ENCODE measurements around the gene EEPD1. TPM values are rescaled to one million over a fixed set of nuclear protein-coding genes. Genes with fewer than 3 reads are reported as not detected.

Gene EEPD1
- total and polyA plus RNA-seq, 4 donors = 2.3 to 12.3 (median 7.1) TPM

- peaks cover 4 to 20% (median 5%) of the 10 kb centered on the region in 4 donors for H3K4me1 ChIP-seq (ENCODE audit: control insufficient read depth in 4 of 4, insufficient read depth in 4 of 4, low read length in 3 of 4)
- WGBS = 89% methylated on average over 19 of the region's 19 CpGs
These were observed 131.5 kb downstream of the EEPD1 start for GRCh38 chr7:36284456-36285090.

GRCh38 chr7:36285276-36285675 lies 132.2 kb downstream of the EEPD1 start:
- Histone ChIP-seq H3K4me1 (ENCODE audit: control insufficient read depth in 4 of 4, insufficient read depth in 4 of 4, low read length in 3 of 4) (peaks cover 6 to 25% (median 10%) of the 10 kb centered on the region in 4 donors), H3K9ac (ENCODE audit: low read depth in 1 of 2, low read length in 2 of 2) (no peak overlapping the region), H3K27ac (ENCODE audit: low read depth in 1 of 2, low read length in 2 of 2) (no peak overlapping the region), H3K36me3 (ENCODE audit: control insufficient read depth in 4 of 4, insufficient read depth in 3 of 4, low read depth in 1 of 4, low read length in 3 of 4) (peaks cover 0 to 3% (median 0%) of the 10 kb centered on the region in 4 donors), H3K27me3 (ENCODE audit: control insufficient read depth in 4 of 4, insufficient read depth in 4 of 4, low read length in 3 of 4) (no peaks in the 10 kb centered on the region), H3K9me3 (ENCODE audit: control insufficient read depth in 4 of 4, low read length in 3 of 4) (no peaks in the 10 kb centered on the region), H3K4me3 (ENCODE audit: low read depth in 1 of 3, low read length in 3 of 3) (no peak overlapping the region)
- no peak for DNase-seq (ENCODE audit: low spot score)
- WGBS = 76% methylated on average over 9 of the region's 9 CpGs
- TF ChIP-seq REST (IDR thresholded peaks at IDR 0.05) (peak; percentile 95), FOXA2 (IDR thresholded peaks at IDR 0.05) (no peak), RXRA (IDR thresholded peaks at IDR 0.05) (no peak)

More at GRCh38 chr7:36284456-36285090, 131.5 kb downstream of the EEPD1 start:
- Histone ChIP-seq H3K4me3 (ENCODE audit: low read depth in 1 of 3, low read length in 3 of 3) (no peak overlapping the region), H3K9ac (ENCODE audit: low read depth in 1 of 2, low read length in 2 of 2) (no peak overlapping the region), H3K27ac (ENCODE audit: low read depth in 1 of 2, low read length in 2 of 2) (peak overlapping the region in 1 of 2 donors; percentile 19), H3K9me3 (ENCODE audit: control insufficient read depth in 4 of 4, low read length in 3 of 4) (no peaks in the 10 kb centered on the region), H3K36me3 (ENCODE audit: control insufficient read depth in 4 of 4, insufficient read depth in 3 of 4, low read depth in 1 of 4, low read length in 3 of 4) (peaks cover 0 to 3% (median 0%) of the 10 kb centered on the region in 4 donors), H3K27me3 (ENCODE audit: control insufficient read depth in 4 of 4, insufficient read depth in 4 of 4, low read length in 3 of 4) (no peaks in the 10 kb centered on the region)
- no peak for TF ChIP-seq FOXA2 (IDR thresholded peaks at IDR 0.05)
- TF ChIP-seq NR2F2 (IDR thresholded peaks at IDR 0.05) = no peak
- TF ChIP-seq GABPA (IDR thresholded peaks at IDR 0.05 in 1 of 2, conservative IDR thresholded peaks at IDR 0.05 in 1 of 2) = no peak
- TF ChIP-seq HNF4G (IDR thresholded peaks at IDR 0.05) = no peak
- TF ChIP-seq ZBTB33 (IDR thresholded peaks at IDR 0.05) = no peak
- no peak for DNase-seq (ENCODE audit: low spot score)

- WGBS = 79% methylated on average over 2 of the region's 2 CpGs
- H3K27ac ChIP-seq (ENCODE audit: low read depth in 1 of 2, low read length in 2 of 2) = no peak overlapping the region
- H3K4me3 ChIP-seq (ENCODE audit: low read depth in 1 of 3, low read length in 3 of 3) = no peak overlapping the region
- no peaks in the 10 kb centered on the region for H3K27me3 ChIP-seq (ENCODE audit: control insufficient read depth in 4 of 4, insufficient read depth in 4 of 4, low read length in 3 of 4)
- no peak for DNase-seq (ENCODE audit: low spot score)
- peaks cover 4 to 31% (median 17%) of the 10 kb centered on the region in 4 donors for H3K4me1 ChIP-seq (ENCODE audit: control insufficient read depth in 4 of 4, insufficient read depth in 4 of 4, low read length in 3 of 4)
- TF ChIP-seq FOXA2 (IDR thresholded peaks at IDR 0.05) (no peak), HNF4G (IDR thresholded peaks at IDR 0.05) (no peak), JUND (IDR thresholded peaks at IDR 0.05) (no peak), EGR1 (IDR thresholded peaks at IDR 0.05; ENCODE audit: low read depth in 2 of 2) (no peak), ATF3 (IDR thresholded peaks at IDR 0.05) (no peak), YY1 (IDR thresholded peaks at IDR 0.05) (no peak), GABPA (IDR thresholded peaks at IDR 0.05 in 1 of 2, conservative IDR thresholded peaks at IDR 0.05 in 1 of 2) (no peak), SP1 (IDR thresholded peaks at IDR 0.05) (no peak)
- no peak overlapping the region for H3K9ac ChIP-seq (ENCODE audit: low read depth in 1 of 2, low read length in 2 of 2)
- peaks cover 0 to 3% (median 0%) of the 10 kb centered on the region in 4 donors for H3K36me3 ChIP-seq (ENCODE audit: control insufficient read depth in 4 of 4, insufficient read depth in 3 of 4, low read depth in 1 of 4, low read length in 3 of 4)
- no peaks in the 10 kb centered on the region for H3K9me3 ChIP-seq (ENCODE audit: control insufficient read depth in 4 of 4, low read length in 3 of 4)
These were observed 133.2 kb downstream of the EEPD1 start for GRCh38 chr7:36286226-36286625.

Data from liver (tissue), 9 donors.